NT2/D1 (cell line): Measurements from ENCODE around the gene NEGR1.

ENCODE experiments used
- SUZ12 ChIP-seq: IDR thresholded peaks from 2 replicates; pipeline ENCODE4 v1.6.1; 2011; ENCODE audit not compliant: insufficient read length, insufficient read depth; ENCODE audit errors: extremely low read depth
- YY1 ChIP-seq: IDR thresholded peaks from 2 replicates; pipeline ENCODE4 v1.6.1; 2011; ENCODE audit not compliant: insufficient read length, insufficient read depth
- ZNF274 ChIP-seq: IDR thresholded peaks from 2 replicates; pipeline ENCODE4 v1.6.1; 2011; ENCODE audit warnings: mild to moderate bottlenecking, low read depth, low read length

GRCh38 chr1:71653952-71654351, 628.4 kb downstream of the NEGR1 start:
- TF ChIP-seq SUZ12 (no peak), ZNF274 (no peak), YY1 (no peak)
